MCF 10A (cell line): ENCODE measurements around the gene PXMP4. TPM values are rescaled to one million over a fixed set of nuclear protein-coding genes. Genes with fewer than 3 reads are reported as not detected.
"Not testable (repeated sequence)": the region's sequence is repeated elsewhere in the genome, so short reads cannot be mapped to it uniquely, and the experiment has no call there.

Experiments used
- BruUV-seq: library from RNA; stranded (reverse); fragments of 400-500 nt; replicated peaks from 2 replicates; lab custom pipeline; 2021; lab: Mats Ljungman, UMichigan
- CTCF ChIA-PET: fragments of 300-600 bp; sonication (Branson Sonifier 250); formaldehyde crosslinking; extraction: SDS; loops from one replicate; lab custom pipeline; 2021; ENCODE audit warnings: antibody characterized with exemption, inconsistent platforms; lab: Yijun Ruan, JAX
- POLR2A ChIA-PET: fragments of 300-600, 350-650 bp; sonication (Branson Sonifier 250); formaldehyde crosslinking; extraction: SDS; loops from one replicate; lab custom pipeline; 2020; ENCODE audit warnings: antibody characterized with exemption, inconsistent platforms; lab: Yijun Ruan, JAX
- DNase-seq: peaks from one replicate; pipeline ENCODE4 v3.0.0-alpha.2; 2018; ENCODE audit not compliant: unreplicated experiment
- H3K27ac Mint-ChIP-seq: one replicate; pipeline ENCODE4 v1.8.0; 2022; ENCODE audit warnings: mild to moderate bottlenecking, low read depth, mixed read lengths; ENCODE audit not compliant: unreplicated experiment
- H3K27me3 Mint-ChIP-seq: one replicate; pipeline ENCODE4 v1.8.0; 2022; ENCODE audit warnings: mixed read lengths; ENCODE audit not compliant: insufficient read depth, unreplicated experiment
- H3K36me3 Mint-ChIP-seq: one replicate; pipeline ENCODE4 v1.8.0; 2022; ENCODE audit warnings: mild to moderate bottlenecking, moderate library complexity, mixed read lengths; ENCODE audit not compliant: insufficient read depth, unreplicated experiment
- H3K4me1 Mint-ChIP-seq: one replicate; pipeline ENCODE4 v1.8.0; 2022; ENCODE audit warnings: mixed read lengths; ENCODE audit not compliant: insufficient read depth, unreplicated experiment
- H3K4me3 Mint-ChIP-seq: one replicate; pipeline ENCODE4 v1.8.0; 2022; ENCODE audit warnings: mild to moderate bottlenecking, moderate library complexity, mixed read lengths; ENCODE audit not compliant: unreplicated experiment
- H3K9me3 Mint-ChIP-seq: one replicate; pipeline ENCODE4 v1.8.0; 2022; ENCODE audit warnings: mixed read lengths; ENCODE audit not compliant: unreplicated experiment
- intact Hi-C: fragments of 100-400 bp; cut with micrococcal nuclease; formaldehyde crosslinking; loops from 2 replicates; pipeline ENCODE4 v1.14.1; 2022
- total RNA-seq: library from RNA; stranded (reverse); gene quantifications from 2 replicates; pipeline ENCODE4 v1.2.3, GENCODE V29; 2022
- TF ChIP-seq, protein P1 (sequence below): fragments of 200-600 bp; IDR thresholded peaks from one replicate; pipeline ENCODE4 v1.8.0; 2022; ENCODE audit warnings: antibody characterized with exemption, mild to moderate bottlenecking; ENCODE audit not compliant: unreplicated experiment

Gene PXMP4
- total RNA-seq, 1 experiment from 2014 or later, result 3.9 TPM

DNA sequence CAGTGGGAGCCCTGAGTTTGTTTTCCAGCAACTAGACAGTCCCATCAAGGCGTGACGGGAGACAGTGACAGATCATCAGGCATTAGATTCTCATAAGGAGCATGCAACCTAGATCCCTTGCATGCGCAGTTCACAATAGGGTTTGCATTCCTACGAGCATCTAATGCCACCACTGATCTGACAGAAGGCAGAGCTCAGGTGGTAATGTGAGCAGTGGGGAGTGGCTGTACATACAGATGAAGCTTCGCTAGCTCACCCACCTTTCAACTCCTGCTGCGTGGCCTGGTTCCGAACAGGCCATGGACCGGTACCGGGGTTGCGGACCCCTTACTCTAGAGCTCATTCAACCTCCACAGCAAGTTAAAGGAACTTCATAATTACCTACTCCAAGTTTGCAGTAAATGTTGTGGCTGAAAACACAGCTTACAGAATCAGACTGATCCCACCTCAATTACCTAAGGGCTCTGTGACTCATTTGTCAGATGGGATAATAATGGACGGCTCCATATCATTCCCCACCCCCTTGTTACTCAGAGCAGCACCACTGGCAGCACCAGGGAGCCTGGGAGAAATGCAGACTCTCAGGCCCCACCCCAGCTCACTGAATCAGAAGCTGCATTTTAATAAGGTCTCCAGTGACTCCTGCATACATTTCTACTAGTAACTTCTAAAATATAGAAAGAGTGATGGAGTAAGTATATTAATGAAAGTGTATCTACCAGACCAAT lies 15.7 kb downstream of the PXMP4 start:
- TF ChIP-seq, protein P1, sequence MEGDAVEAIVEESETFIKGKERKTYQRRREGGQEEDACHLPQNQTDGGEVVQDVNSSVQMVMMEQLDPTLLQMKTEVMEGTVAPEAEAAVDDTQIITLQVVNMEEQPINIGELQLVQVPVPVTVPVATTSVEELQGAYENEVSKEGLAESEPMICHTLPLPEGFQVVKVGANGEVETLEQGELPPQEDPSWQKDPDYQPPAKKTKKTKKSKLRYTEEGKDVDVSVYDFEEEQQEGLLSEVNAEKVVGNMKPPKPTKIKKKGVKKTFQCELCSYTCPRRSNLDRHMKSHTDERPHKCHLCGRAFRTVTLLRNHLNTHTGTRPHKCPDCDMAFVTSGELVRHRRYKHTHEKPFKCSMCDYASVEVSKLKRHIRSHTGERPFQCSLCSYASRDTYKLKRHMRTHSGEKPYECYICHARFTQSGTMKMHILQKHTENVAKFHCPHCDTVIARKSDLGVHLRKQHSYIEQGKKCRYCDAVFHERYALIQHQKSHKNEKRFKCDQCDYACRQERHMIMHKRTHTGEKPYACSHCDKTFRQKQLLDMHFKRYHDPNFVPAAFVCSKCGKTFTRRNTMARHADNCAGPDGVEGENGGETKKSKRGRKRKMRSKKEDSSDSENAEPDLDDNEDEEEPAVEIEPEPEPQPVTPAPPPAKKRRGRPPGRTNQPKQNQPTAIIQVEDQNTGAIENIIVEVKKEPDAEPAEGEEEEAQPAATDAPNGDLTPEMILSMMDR, result no peak
- no peaks in the 10 kb centered on the region for H3K4me1 Mint-ChIP-seq
- no TSS peak for BruUV-seq
- H3K36me3 Mint-ChIP-seq, result peaks cover 13% of the 10 kb centered on the region
- DNase-seq, result peak; percentile 43
- H3K9me3 Mint-ChIP-seq, result no peaks in the 10 kb centered on the region
- no peak overlapping the region for H3K27ac Mint-ChIP-seq
- no peak overlapping the region for H3K4me3 Mint-ChIP-seq
- ChIA-PET CTCF (interaction anchor here (0.8 to 1.0 kb wide), 2 partner anchors 15 to 70 kb away, joined by 3 read pairs; no protein-coding TSS in a partner anchor), POLR2A (interaction anchor here (0.6 kb wide), 1 partner anchor 18 kb away, joined by 3 read pairs; the partner anchor contains the start of gene E2F1)
- no peaks in the 10 kb centered on the region for H3K27me3 Mint-ChIP-seq
- intact Hi-C loops, result no loop called here

DNA sequence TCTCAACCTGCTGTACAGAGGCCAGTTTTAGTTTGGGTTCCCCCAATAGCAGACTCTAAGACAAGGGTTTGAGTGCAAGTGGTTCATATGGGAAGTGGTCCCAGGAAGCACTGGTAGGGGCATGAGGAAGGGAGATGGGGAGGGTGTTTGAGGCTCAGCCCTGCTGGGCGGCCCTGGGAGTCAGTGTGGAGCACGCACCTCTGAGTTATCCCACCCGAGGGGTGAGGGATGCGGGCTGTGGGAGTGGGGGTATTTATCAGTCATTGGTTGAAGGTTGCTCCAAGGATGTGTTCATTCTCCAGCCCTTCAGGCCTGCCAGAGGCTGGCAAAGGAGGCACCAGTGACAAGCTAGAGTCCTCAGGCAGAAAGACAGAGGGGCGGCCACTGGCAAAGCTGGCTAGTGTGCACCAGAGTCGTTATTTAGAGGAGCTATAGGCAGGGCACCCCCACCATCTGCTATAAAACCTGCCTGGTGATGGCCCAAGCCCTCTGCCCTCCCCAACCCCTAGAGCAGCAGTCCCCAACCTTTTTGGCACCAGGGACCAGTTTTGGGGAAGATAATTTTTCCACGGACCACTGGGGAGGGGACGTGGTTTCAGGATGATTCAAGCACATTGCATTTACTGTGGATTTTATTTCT lies 16.5 kb downstream of the PXMP4 start:
- H3K4me1 Mint-ChIP-seq, result no peaks in the 10 kb centered on the region
- H3K9me3 Mint-ChIP-seq, result no peaks in the 10 kb centered on the region
- no peaks in the 10 kb centered on the region for H3K27me3 Mint-ChIP-seq
- no peak overlapping the region for H3K27ac Mint-ChIP-seq
- BruUV-seq, result no TSS peak
- H3K4me3 Mint-ChIP-seq, result no peak overlapping the region
- no peak for DNase-seq
- POLR2A ChIA-PET, result interaction anchor here (0.6 kb wide), 1 partner anchor 17 kb away, joined by 3 read pairs; the partner anchor contains the start of gene E2F1
- TF ChIP-seq, protein P1, result no peak
- H3K36me3 Mint-ChIP-seq, result peaks cover 13% of the 10 kb centered on the region
- intact Hi-C loops, result no loop called here
- CTCF ChIA-PET, result no interaction called here

DNA sequence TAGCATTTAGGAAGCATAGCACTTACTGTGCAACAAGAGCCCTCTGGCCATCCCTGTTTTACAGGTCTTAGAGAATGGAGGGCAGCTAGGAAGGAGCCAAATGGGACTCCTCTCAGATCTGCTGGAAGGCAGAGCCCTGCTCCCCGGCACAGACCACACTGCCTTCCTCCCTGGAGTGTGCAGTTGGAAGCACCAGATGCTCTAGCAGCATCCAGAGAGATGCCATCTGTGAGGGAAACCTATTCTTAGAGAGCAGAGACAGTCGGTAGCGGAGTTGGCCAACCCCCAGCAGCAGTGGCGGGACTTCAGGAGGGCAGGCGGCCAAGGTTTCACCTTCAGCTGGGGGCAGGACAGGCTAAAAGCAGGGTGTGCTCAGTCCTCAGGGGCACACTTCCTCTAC lies 17.2 kb downstream of the PXMP4 start:
- Mint-ChIP-seq H3K27me3 (no peaks in the 10 kb centered on the region), H3K4me3 (no peak overlapping the region), H3K27ac (no peak overlapping the region), H3K9me3 (no peaks in the 10 kb centered on the region), H3K36me3 (peaks cover 13% of the 10 kb centered on the region), H3K4me1 (no peaks in the 10 kb centered on the region)
- CTCF ChIA-PET, result no interaction called here
- TF ChIP-seq, protein P1, result no peak
- POLR2A ChIA-PET, result no interaction called here
- intact Hi-C loops, result no loop called here
- DNase-seq, result no peak
- no TSS peak for BruUV-seq

DNA sequence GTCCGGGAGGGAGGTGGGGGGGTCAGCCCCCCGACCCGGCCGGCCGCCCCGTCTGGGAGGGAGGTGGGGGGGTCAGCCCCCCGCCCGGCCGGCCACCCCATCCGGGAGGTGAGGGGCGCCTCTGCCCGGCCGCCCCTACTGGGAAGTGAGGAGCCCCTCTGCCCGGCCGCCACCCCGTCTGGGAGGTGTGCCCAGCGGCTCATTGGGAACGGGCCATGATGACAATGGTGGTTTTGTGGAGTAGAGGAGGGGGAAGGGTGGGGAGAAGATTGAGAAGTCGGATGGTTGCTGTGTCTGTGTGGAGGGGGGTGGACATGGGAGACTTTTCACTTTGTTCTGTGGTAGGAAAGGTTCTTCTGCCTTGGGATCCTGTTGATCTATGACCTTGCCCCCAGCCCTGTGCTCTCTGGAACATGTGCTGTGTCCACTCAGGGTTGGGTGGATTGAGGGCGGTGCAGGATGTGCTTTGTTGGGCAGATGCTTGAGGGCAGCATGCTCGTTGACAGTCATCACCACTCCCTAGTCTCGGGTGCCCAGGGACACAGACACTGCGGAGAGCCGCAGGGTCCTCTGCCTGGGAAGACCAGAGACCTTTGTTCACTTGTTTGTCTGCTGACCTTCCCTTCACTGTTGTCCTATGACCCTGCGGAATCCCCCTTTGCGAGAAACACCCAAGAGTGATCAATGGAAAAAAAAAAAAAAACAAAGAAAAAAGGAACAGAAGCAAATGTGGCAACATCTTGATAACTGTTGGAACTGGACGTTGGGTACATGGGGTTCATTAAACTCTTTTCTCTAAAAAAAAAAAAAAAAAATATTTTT lies 18.3 kb downstream of the PXMP4 start:
- Mint-ChIP-seq H3K27ac (no peak overlapping the region), H3K4me1 (no peaks in the 10 kb centered on the region), H3K4me3 (no peak overlapping the region), H3K36me3 (peaks cover 13% of the 10 kb centered on the region), H3K9me3 (no peaks in the 10 kb centered on the region), H3K27me3 (no peaks in the 10 kb centered on the region)
- TF ChIP-seq, protein P1, result no peak
- BruUV-seq, result no TSS peak
- intact Hi-C loops, result no loop called here
- DNase-seq, result no peak
- POLR2A ChIA-PET, result no interaction called here
- CTCF ChIA-PET, result no interaction called here

DNA sequence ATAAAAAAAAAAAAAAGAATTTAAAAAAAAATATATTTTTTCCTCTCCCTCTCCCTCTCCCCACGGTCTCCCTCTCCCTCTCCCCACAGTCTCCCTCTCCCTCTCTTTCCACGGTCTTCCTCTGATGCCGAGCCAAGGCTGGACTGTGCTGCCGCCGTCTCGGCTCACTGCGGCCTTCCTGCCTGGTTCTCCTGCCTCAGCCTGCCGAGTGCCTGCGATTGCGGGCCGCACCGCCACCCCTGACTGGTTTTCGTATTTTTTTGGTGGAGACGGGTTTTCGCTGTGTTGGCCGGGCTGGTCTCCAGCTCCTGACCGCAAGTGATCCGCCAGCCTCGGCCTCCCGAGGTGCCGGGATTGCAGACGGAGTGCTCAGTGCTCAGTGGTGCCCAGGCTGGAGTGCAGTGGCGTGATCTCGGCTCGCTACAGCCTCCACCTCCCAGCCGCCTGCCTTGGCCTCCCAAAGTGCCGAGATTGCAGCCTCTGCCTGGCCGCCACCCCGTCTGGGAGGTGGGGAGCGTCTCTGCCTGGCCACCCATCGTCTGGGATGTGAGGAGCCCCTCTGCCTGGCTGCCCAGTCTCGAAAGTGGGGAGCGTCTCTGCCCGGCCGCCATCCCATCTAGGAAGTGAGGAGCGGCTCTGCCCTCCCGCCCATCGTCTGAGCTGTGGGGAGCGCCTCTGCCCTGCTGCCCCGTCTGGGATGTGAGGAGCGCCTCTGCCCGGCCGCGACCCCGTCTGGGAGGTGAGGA lies 19.2 kb downstream of the PXMP4 start:
- H3K4me1 Mint-ChIP-seq, H3K27ac Mint-ChIP-seq, H3K4me3 Mint-ChIP-seq, DNase-seq, H3K27me3 Mint-ChIP-seq, POLR2A ChIA-PET, CTCF ChIA-PET, BruUV-seq, H3K9me3 Mint-ChIP-seq, intact Hi-C loops: not testable (repeated sequence)
- peaks cover 13% of the 10 kb centered on the region for H3K36me3 Mint-ChIP-seq
